Activated T-helper 17 cell treated with anti-CD3 and anti-CD28 coated beads, Interleukin-2, amount 50 U/mL, for 72 hours (primary cell): ENCODE measurements around the gene CYP46A1. TPM values are rescaled to one million over a fixed set of nuclear protein-coding genes. Genes with fewer than 3 reads are reported as not detected.

Source experiments
- ATAC-seq: fragments of 150-1000 bp; cut with Tn5 transposase; replicated peaks from 2 replicates; pipeline ENCODE4 v1.10.0; 2021; ENCODE audit warnings: mild to moderate bottlenecking, moderate library complexity
- H3K27ac Mint-ChIP-seq: one replicate; pipeline ENCODE4 v1.8.0; 2022; ENCODE audit warnings: mixed read lengths
- H3K27me3 Mint-ChIP-seq: one replicate; pipeline ENCODE4 v1.8.0; 2022; ENCODE audit warnings: mixed read lengths
- H3K36me3 Mint-ChIP-seq: one replicate; pipeline ENCODE4 v1.8.0; 2022; ENCODE audit warnings: low read depth, mild to moderate bottlenecking, mixed read lengths
- H3K4me1 Mint-ChIP-seq: one replicate; pipeline ENCODE4 v1.8.0; 2022; ENCODE audit warnings: mixed read lengths
- H3K4me3 Mint-ChIP-seq: one replicate; pipeline ENCODE4 v1.8.0; 2022; ENCODE audit warnings: mild to moderate bottlenecking, mixed read lengths
- H3K9me3 Mint-ChIP-seq: one replicate; pipeline ENCODE4 v1.8.0; 2022; ENCODE audit warnings: mixed read lengths
- total RNA-seq, 2 donors: library from RNA; stranded (reverse); gene quantifications; one replicate each; pipeline ENCODE4 v1.2.3, GENCODE V29; 2022

Gene CYP46A1
- total RNA-seq, 2 donors from 2014 or later, result 0.04 to 0.16 TPM

DNA sequence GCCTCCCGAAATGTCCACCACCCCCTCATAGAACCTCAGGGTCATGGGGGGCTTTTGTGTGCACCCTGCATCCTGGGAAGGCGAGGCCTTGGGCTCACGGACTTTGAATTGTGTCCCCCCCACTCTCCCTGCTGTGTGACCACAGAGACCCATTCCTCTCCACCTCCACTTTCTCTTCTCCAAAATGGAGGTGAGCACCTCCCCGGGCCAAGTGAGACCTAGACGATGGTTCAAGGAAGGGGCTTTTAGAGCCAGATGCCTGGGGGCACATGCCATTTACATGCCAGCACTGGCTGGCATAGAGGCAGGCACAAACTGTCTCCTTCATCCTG, 33.5 kb downstream of the CYP46A1 start:
- Mint-ChIP-seq H3K27ac (no peak overlapping the region), H3K4me3 (no peak overlapping the region), H3K9me3 (no peaks in the 10 kb centered on the region), H3K36me3 (no peaks in the 10 kb centered on the region), H3K4me1 (no peaks in the 10 kb centered on the region), H3K27me3 (peaks cover 3% of the 10 kb centered on the region)
- no peak for ATAC-seq

GRCh38 chr14:99718031-99718810, 34.1 kb downstream of the CYP46A1 start:
- Mint-ChIP-seq H3K36me3 (no peaks in the 10 kb centered on the region), H3K27me3 (peaks cover 3% of the 10 kb centered on the region), H3K4me3 (no peak overlapping the region), H3K27ac (no peak overlapping the region), H3K9me3 (no peaks in the 10 kb centered on the region), H3K4me1 (no peaks in the 10 kb centered on the region)
- ATAC-seq, result no peak

DNA sequence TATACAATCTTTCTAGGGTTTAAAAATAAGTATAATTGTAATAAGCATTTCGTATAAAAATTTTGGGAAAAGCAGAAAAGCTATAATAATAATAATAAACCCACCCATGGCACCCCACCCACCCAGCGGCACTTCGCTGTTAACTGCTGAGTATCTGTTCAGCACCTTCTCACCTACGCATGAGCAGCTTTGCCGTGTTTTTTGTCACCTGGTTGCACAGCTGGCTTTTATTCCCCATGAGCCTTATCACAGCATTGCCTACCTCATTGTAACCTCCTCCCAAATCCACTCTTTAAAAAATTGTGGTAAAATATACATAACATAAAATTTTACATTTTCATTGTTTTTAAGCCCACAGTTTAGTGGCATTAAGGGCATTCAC, 34.7 kb downstream of the CYP46A1 start:
- ATAC-seq, result no peak
- H3K36me3 Mint-ChIP-seq, result no peaks in the 10 kb centered on the region
- no peaks in the 10 kb centered on the region for H3K4me1 Mint-ChIP-seq
- no peak overlapping the region for H3K27ac Mint-ChIP-seq
- H3K4me3 Mint-ChIP-seq, result no peak overlapping the region
- no peaks in the 10 kb centered on the region for H3K9me3 Mint-ChIP-seq
- H3K27me3 Mint-ChIP-seq, result peaks cover 3% of the 10 kb centered on the region

GRCh38 chr14:99720941-99721791, 37.1 kb downstream of the CYP46A1 start:
- H3K27ac Mint-ChIP-seq, result no peak overlapping the region
- peaks cover 14% of the 10 kb centered on the region for H3K27me3 Mint-ChIP-seq
- no peaks in the 10 kb centered on the region for H3K4me1 Mint-ChIP-seq
- H3K9me3 Mint-ChIP-seq, result no peaks in the 10 kb centered on the region
- no peak overlapping the region for H3K4me3 Mint-ChIP-seq
- no peaks in the 10 kb centered on the region for H3K36me3 Mint-ChIP-seq
- ATAC-seq, result no peak

GRCh38 chr14:99721792-99722516, 37.9 kb downstream of the CYP46A1 start:
- H3K4me3 Mint-ChIP-seq, result no peak overlapping the region
- no peaks in the 10 kb centered on the region for H3K36me3 Mint-ChIP-seq
- ATAC-seq, result no peak
- H3K27ac Mint-ChIP-seq, result no peak overlapping the region
- H3K9me3 Mint-ChIP-seq, result no peaks in the 10 kb centered on the region
- H3K27me3 Mint-ChIP-seq, result peaks cover 17% of the 10 kb centered on the region
- no peaks in the 10 kb centered on the region for H3K4me1 Mint-ChIP-seq

- peaks cover 19% of the 10 kb centered on the region for H3K27me3 Mint-ChIP-seq
- no peak overlapping the region for H3K27ac Mint-ChIP-seq
- no peaks in the 10 kb centered on the region for H3K4me1 Mint-ChIP-seq
- H3K4me3 Mint-ChIP-seq, result no peak overlapping the region
- no peak for ATAC-seq
- H3K36me3 Mint-ChIP-seq, result no peaks in the 10 kb centered on the region
- H3K9me3 Mint-ChIP-seq, result no peaks in the 10 kb centered on the region
Observed at GRCh38 chr14:99722741-99723140, 38.6 kb downstream of the CYP46A1 start.

GRCh38 chr14:99724196-99724891, 40.2 kb downstream of the CYP46A1 start:
- Mint-ChIP-seq H3K4me3 (no peak overlapping the region), H3K9me3 (no peaks in the 10 kb centered on the region), H3K4me1 (no peaks in the 10 kb centered on the region), H3K27me3 (peaks cover 27% of the 10 kb centered on the region), H3K36me3 (no peaks in the 10 kb centered on the region), H3K27ac (no peak overlapping the region)
- ATAC-seq, result no peak

- Mint-ChIP-seq H3K4me3 (no peak overlapping the region), H3K27ac (no peak overlapping the region), H3K36me3 (no peaks in the 10 kb centered on the region), H3K4me1 (no peaks in the 10 kb centered on the region), H3K9me3 (no peaks in the 10 kb centered on the region), H3K27me3 (peaks cover 27% of the 10 kb centered on the region)
- no peak for ATAC-seq
Observed at GRCh38 chr14:99724939-99725773, 41.1 kb downstream of the CYP46A1 start.

DNA sequence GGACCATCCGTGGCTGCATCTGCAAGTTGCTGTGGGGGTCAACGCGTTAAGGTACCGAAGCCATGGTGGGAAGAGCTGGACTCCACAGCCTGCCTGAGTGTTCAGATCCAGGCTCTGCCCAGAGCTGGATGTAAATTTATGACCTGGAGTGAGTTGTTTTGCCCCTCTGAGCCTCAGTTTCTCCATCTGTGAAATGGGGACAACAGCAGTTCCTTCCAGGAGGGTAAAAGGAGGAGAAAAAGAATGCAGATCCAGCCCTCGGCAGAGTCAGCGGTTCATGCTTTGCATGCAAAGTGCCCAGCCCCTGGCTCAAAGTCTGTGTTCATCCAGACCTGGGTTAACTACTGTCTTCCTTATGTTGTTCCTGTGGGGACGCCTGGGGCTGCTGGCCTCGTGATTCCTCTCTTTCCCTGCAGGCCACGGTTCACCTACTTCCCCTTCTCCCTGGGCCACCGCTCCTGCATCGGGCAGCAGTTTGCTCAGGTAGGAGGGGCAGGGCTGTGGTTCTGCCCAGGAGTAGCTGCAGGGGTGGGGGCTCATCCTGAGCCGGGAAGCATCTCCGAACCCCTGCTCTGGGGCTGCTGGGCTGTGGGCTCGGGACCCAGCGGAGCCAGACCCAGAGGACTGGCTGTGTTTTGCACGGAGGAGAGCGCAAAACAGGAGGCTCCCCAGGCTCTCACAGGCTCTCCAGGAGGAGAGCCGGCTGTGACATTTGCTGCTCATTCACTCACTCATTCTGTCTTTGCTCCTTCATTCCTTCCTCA, 41.9 kb downstream of the CYP46A1 start:
- Mint-ChIP-seq H3K27ac (no peak overlapping the region), H3K4me3 (no peak overlapping the region), H3K9me3 (no peaks in the 10 kb centered on the region), H3K27me3 (peaks cover 27% of the 10 kb centered on the region), H3K36me3 (no peaks in the 10 kb centered on the region), H3K4me1 (no peaks in the 10 kb centered on the region)
- no peak for ATAC-seq

DNA sequence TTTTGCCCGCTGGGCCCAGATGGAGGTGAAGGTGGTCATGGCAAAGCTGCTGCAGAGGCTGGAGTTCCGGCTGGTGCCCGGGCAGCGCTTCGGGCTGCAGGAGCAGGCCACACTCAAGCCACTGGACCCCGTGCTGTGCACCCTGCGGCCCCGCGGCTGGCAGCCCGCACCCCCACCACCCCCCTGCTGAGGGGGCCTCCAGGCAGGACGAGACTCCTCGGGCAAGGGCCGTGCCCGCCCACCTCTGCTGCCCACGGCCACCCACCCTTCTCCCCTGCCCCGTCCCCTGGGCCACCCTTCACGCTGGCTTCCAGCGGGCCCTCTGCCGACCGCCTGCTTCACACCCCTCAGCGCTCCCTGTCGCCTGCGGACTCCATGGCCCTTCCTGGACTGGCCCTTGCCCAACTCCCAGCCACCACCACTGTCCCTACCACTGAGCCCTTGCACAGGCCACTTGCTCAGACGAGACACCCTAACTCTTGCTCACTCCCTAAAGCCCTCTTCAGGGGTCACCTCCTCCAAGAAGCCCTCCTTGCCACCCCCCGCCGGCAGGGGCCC, 42.5 kb downstream of the CYP46A1 start:
- no peaks in the 10 kb centered on the region for H3K4me1 Mint-ChIP-seq
- no peak overlapping the region for H3K4me3 Mint-ChIP-seq
- H3K9me3 Mint-ChIP-seq, result no peaks in the 10 kb centered on the region
- no peak for ATAC-seq
- H3K27ac Mint-ChIP-seq, result no peak overlapping the region
- H3K36me3 Mint-ChIP-seq, result no peaks in the 10 kb centered on the region
- peaks cover 27% of the 10 kb centered on the region for H3K27me3 Mint-ChIP-seq

DNA sequence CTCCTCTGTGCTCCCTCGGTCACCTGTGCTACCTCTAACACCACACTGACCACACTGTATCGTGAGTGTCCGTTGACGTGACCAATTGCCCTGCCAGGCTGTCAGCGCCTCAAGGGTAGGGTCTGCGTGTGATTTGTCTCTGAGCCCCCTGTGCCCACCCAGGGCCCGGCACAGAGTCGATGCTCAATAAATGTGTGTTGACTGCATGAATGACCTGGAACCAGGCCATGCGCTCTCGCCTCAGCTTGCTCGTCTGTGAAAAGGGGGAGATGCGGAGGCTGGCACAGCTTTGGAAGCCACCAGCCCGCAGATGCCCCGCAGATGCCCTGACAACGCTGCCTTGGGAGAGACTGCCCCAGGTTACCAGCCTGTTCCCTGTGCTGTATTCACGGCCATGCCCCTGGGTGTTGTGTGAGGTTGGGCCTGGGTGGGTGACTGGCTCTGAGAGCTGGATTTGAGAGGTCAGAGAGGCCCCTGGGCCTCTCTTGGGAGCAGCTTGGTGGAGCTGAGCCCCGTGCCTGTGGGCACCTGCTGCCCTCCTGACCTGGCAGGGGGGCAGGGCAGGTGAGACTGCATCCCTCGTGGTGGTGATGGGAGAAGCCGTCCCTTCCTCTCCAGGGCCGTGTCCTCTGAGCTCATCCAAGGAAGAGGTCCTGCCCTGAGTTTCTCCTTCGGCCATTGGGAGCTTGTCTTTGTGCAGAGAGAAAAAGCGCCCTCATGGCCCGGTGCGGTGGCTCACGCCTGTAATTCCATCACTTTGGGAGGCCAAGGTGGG, 43.2 kb downstream of the CYP46A1 start:
- H3K4me1 Mint-ChIP-seq, result no peaks in the 10 kb centered on the region
- no peak overlapping the region for H3K27ac Mint-ChIP-seq
- no peaks in the 10 kb centered on the region for H3K9me3 Mint-ChIP-seq
- H3K36me3 Mint-ChIP-seq, result no peaks in the 10 kb centered on the region
- no peak overlapping the region for H3K4me3 Mint-ChIP-seq
- ATAC-seq, result no peak
- H3K27me3 Mint-ChIP-seq, result peaks cover 27% of the 10 kb centered on the region

- H3K27ac Mint-ChIP-seq, result no peak overlapping the region
- no peaks in the 10 kb centered on the region for H3K9me3 Mint-ChIP-seq
- H3K4me1 Mint-ChIP-seq, result no peaks in the 10 kb centered on the region
- no peak for ATAC-seq
- no peak overlapping the region for H3K4me3 Mint-ChIP-seq
- no peaks in the 10 kb centered on the region for H3K36me3 Mint-ChIP-seq
- H3K27me3 Mint-ChIP-seq, result peaks cover 28% of the 10 kb centered on the region
Observed at GRCh38 chr14:99728231-99728920, 44.3 kb downstream of the CYP46A1 start.
